ENCODE results near the gene GRIA4.
"Not testable (repeated sequence)": the region's sequence is repeated elsewhere in the genome, so short reads cannot be mapped to it uniquely, and the experiment has no call there.

GRIA4 gene

DNA sequence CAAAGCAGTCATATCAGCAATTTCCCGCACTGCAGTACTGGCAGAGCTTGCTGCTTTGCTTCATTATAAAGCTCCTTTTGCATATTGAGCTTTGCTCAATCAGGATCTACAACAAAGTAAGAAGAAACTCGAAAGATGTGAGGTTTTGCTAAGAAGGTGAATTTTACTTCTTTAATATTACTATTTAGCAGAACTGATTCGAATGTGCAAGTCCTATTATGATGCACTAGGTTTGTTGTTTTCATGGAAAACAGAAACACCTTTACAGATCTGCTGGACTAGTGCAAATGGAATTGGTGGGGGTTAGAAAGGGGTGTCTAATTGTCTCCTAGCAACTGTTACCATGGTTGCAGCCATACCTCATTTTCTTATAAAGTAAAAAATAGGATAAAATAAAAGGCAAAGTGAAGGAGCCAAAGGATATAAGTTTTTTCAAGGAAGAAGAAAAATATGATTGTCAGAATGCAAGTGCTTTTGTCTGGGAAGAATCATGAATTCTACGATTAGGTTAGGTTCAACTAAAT lies 259.0 kb downstream of the GRIA4 start:
- DNase-seq: no peak

DNA sequence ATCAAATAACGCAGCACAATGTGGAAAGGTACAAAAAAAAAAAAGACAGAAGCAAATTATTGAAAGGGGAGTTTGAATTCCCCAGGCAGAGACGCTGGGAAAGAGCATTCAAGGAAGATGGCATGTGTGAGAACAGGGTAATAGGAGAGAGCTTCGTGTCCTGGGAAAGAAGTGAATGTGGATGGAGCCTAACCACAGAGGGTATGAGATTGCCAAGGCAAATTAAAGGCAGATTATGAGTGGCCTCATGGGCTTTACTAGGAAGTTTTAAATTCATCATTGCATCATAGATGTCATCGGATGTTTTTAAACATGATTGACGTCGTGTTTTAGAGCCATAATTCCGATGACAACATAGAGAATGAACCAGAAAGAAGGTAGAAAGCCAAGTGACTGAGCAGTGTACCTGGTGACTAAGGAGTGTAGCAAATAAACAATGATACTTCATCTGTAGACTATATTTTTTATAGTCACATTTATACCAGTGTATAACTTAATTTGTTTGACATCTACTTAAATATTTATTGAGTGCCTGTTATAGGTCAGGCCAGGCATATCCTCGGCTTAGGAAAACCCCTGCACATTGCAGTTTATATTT lies 260.7 kb downstream of the GRIA4 start:
- DNase-seq: no peak

DNA sequence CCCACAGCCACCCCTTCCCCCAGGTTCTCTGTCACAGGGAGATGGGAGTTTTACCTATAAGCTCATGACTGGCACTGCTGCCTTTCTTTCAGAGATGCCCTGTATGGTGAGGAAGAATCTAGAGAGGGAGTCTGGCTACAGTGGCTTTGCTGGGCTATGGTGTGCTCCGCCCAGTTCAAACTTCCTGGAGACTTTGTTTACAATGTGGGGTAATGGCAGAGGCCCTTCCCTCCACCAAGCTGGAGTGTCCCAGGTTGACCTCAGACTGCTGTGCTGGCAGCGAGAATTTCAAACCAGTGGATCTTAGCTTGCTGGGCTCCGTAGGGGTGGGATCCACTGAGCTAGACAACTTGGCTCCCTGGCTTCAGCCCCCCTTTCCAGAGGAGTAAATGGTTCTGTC lies 268.6 kb downstream of the GRIA4 start:
- no peak for DNase-seq

GRCh38 chr11:105878927-105879326 lies 269.1 kb downstream of the GRIA4 start:
- DNase-seq: not testable (repeated sequence)

GRCh38 chr11:105881027-105881426 lies 271.2 kb downstream of the GRIA4 start:
- no peak for DNase-seq

DNA sequence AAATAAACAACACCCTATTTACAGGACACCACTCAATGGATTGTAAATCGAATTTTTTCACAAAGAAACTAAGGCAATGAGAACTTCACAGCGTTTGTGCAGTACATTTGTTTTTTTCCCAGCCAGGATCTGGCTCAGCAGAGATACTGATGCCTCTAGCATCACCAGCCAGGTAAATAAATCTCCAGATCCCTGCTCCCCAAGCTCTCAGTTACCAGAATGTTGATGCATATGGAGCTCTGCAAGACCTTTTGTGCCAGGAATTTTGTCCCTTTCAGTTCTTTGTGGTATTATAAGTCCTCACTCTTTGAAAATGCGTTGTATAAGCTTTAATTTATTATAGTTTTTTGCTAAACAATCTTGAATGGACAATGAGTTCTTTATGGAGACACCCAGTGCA lies 274.6 kb downstream of the GRIA4 start:
- DNase-seq: no peak

- DNase-seq: no peak
These were observed 281.8 kb downstream of the GRIA4 start for GRCh38 chr11:105891685-105892084.

DNA sequence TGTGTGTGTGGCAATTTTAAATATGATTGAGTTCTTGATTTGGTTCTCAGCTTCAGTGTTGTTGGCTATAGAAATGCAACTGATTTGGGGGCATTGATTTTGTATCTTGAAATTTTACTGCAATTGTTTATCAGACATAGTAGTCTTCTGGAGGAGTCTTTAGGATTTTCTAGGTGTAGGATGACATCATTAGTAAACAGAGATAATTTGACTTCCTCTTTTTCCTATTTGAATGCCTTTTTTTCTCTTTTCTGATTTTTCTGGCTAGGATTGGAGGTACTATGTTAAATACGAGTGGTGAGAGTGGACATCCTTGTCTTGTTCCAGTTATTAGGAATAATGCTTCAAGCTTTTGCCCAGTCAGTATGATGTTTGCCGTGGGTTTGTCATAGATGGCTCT lies 287.3 kb downstream of the GRIA4 start:
- DNase-seq: no peak

GRCh38 chr11:105899772-105900171 lies 289.9 kb downstream of the GRIA4 start:
- no peak for DNase-seq

DNA sequence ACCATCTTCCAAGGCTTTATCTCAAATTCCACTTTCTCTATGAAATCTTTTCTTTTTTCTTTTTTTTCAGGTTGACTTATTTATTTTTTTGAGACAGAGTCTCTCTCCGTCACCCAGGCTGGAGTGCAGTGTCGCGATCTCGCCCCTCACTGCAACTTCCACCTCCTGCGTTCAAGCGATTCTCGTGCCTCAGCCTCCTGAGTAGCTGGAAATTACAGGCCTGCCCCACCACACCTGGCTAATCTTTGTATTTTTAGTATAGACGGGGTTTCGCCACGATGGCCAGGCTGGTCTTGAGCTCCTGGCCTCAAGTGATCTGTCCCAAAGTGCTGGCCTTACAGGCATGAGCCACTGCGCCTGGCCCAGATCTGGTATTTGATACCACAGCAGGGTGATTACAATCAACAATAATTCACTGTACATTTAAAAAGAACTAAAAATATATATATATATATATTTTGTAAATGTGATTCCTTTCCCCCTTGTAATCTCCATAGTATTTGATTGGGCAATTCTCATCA lies 290.7 kb downstream of the GRIA4 start:
- DNase-seq: no peak

GRCh38 chr11:105903113-105903512 lies 293.2 kb downstream of the GRIA4 start:
- DNase-seq: no peak

- no peak for DNase-seq
These were observed 296.6 kb downstream of the GRIA4 start for GRCh38 chr11:105906517-105906916.

GRCh38 chr11:105907319-105907718 lies 297.4 kb downstream of the GRIA4 start:
- no peak for DNase-seq

DNA sequence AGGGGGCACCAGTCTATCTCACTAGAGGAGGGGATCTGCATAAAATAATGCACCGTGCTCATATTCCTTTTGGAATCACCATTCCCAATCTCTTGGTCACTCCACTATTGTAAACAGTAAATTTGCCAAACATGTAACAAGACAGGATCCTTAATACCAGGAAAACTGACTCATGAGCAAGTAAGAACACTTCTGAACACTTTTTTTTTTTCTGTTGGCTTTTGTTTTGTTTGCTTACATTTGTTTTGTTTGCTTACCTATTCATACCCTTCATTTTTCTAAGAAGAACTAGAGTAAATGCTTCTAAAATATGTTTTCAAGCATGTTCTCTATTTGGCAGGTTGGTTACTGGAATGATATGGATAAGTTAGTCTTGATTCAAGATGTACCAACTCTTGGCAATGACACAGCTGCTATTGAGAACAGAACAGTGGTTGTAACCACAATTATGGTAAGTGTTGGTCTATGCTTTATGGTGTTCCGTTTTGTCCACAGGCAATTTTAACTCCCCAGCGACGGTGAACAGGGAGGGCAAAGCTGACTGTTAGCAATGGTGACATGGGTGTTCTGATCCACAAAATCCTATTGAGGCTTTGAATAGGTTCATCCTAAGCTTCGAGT lies 300.3 kb downstream of the GRIA4 start:
- no peak for DNase-seq

DNA sequence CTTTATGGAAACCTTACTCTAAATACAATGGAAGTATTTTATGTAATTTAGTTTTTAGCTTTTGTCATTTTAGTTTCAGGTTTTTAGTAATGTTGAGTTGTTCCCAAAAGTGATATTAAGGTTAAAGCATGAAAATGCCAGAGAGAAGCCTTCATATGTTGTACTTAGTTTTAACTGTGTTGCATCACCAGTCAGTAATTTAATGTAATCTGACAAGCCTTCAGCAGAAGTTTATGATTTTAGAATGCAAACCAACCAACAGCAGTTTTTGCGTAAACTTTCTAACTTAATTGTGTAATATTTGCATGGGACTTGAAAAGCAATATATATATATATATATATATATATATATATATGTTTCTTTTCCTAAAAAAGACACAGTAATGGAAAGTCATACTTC lies 301.6 kb downstream of the GRIA4 start:
- DNase-seq: no peak

GRCh38 chr11:105912666-105913065 lies 302.8 kb downstream of the GRIA4 start:
- no peak for DNase-seq

DNA sequence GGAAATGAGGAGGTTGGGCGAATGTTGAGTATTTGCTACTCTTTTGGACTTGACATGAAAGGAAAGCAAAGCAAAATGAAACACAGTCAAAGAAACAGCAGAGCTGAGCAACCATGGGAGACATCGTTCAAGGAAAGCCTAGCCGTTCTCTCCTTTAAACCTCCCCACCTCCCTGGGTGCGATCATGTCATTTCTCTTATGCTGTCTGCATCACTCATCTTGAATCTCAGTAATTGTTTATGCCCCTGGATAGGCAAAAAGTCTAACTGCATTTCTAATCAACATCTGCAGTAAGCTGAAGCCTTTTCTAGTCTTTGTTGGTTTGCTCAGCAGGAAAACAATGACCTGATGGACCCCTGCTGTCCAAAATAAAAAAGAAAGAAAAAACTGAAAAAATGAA lies 305.1 kb downstream of the GRIA4 start:
- DNase-seq: no peak

- no peak for DNase-seq
These were observed 308.2 kb downstream of the GRIA4 start for GRCh38 chr11:105918039-105918438.

DNA sequence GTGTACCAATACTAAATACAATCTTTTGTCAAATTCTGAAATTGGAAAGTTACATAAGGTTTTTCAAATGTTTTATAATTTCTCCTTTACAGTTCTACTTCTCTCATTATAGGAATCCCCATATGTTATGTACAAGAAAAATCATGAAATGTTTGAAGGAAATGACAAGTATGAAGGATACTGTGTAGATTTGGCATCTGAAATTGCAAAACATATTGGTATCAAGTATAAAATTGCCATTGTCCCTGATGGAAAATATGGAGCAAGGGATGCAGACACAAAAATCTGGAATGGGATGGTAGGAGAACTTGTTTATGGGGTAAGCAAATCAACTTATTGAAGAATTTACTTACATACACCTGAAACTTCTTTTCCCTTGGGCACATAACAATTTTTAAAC lies 308.7 kb downstream of the GRIA4 start:
- DNase-seq: no peak

DNA sequence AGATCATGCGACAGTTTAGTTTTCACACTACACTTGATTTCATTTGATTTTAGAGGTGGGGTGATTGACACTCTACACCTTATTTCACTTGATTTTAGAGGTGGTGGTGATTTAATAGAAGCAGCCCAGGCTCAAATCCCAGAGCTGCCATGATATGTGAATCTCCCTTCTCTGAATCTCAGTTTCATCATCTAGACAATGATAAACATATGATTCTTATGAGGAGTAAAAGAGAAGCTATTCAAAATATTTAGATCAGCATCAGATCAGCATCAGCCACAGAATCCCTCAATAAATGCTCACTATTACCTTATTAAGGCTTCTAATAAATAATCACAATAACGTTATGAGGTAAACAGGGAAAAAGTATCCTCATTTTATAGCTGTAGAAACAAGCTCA lies 313.4 kb downstream of the GRIA4 start:
- DNase-seq: no peak

DNA sequence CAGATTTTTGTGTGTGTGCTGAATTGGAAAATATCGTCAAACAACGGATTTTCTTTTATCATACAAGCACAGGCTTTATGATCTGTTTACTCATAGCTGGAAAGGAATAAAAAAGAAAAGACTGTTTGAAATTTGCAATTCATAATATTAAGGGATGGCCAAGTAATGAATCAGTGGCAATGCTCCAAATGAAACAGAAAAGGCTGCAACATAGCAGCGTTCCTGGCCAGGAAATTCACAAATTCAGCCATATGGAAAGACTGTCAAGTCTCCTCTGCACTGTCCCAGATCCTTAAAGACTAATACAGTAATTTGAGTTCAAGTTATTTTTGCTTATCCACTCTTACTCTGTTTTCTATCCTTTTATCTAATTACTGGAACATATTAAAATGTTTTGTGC lies 313.9 kb downstream of the GRIA4 start:
- DNase-seq: no peak

DNA sequence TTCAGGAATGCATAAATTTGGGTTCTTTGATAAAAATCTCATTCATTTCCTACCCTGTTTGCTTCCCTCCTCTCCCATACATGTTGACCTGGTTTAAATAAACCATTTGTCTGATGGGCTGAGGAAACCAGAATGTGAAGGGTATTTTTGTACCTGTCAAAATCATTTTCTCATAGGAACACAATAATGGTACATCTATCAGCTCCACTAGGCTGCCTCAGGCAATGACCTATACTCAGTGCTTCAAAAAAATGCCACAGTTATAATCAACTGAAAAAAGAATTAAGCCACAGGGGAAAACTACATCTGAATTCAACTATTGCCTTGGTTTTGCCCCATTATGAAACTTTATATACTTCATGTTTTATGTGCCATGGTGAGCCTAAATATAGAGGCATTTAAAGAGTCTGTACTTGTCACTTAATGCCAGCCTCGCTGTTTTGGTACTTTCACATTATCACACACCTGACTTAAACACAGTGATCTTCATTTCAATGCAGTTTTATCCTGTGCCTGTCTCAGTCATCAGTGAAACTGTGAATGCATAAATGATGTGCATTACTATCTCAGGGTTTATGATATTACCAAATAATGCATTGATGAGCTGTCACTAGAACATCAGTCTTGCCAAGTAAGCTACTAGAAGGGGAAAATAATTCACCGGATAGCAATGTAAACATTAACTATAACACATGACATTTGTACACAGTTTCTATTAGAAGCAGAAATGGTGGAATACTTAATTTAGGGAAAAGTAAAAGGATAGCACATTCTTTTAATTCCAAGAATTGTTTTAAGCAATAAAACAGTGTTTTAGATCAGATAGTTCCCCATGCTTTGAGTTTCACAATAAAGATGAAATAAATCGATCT lies 319.4 kb downstream of the GRIA4 start:
- no peak for DNase-seq

- DNase-seq: no peak
These were observed 323.8 kb downstream of the GRIA4 start for GRCh38 chr11:105933695-105934094.

DNA sequence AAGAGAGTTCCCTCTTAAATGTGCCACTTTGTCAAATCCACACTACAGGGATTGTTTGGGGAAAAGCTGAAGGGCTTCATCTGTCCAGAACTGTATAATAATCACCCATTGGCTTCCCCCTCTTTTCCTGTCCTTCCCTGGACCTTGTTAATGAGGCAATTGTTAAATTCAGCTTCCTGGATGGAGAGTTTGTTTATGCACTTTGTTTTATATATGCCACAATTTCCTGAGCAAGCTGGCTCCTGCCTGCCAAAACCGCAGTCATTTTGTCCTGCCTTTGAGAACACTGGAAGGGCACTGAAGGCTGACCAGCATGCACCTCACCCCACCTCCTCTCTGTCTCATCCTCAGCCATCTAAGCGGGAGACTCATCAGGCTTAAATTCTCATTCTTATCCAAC lies 325.9 kb downstream of the GRIA4 start:
- no peak for DNase-seq

Measured in activated T-cell treated with anti-CD3 and anti-CD28 coated beads for 4 hours (primary cell).